PC-9 (cell line): ENCODE data around the gene PDF.

Source experiments
- CTCF ChIP-seq: fragments of 200-600 bp; sonication (generic); conservative IDR thresholded peaks from 2 replicates; pipeline ENCODE4 v1.6.1; 2017; ENCODE audit warnings: mixed run types, antibody characterized with exemption, mild to moderate bottlenecking, moderate library complexity
- EZH2 ChIP-seq: fragments of 200-600 bp; sonication (generic); IDR thresholded peaks from 2 replicates; pipeline ENCODE4 v1.8.0; 2017; ENCODE audit warnings: antibody characterized with exemption, low read depth

- TF ChIP-seq CTCF (no peak), EZH2 (no peak)
Measured at GRCh38 chr16:69349536-69349935, 19.1 kb upstream of the PDF start.
